GM18870 (cell line): Measurements from ENCODE around the gene PTBP3.
"Not testable (repeated sequence)": the region's sequence is repeated elsewhere in the genome, so short reads cannot be mapped to it uniquely, and the experiment has no call there.

Experiments used
- ATAC-seq: cut with Tn5 transposase; IDR thresholded peaks from one replicate; pipeline ENCODE4 v1.9.1; 2021; ENCODE audit warnings: moderate library complexity; ENCODE audit not compliant: unreplicated experiment

PTBP3 gene

GRCh38 chr9:112218908-112219307, 114.5 kb downstream of the PTBP3 start:
- ATAC-seq, result peak; percentile 90

GRCh38 chr9:112212926-112213325, 120.5 kb downstream of the PTBP3 start:
- no peak for ATAC-seq

- no peak for ATAC-seq
Observed at GRCh38 chr9:112207451-112207850, 126.0 kb downstream of the PTBP3 start.

- no peak for ATAC-seq
Observed at GRCh38 chr9:112203536-112203935, 129.9 kb downstream of the PTBP3 start.

GRCh38 chr9:112200711-112201110, 132.7 kb downstream of the PTBP3 start:
- no peak for ATAC-seq

- no peak for ATAC-seq
Observed at GRCh38 chr9:112198646-112199045, 134.8 kb downstream of the PTBP3 start.

GRCh38 chr9:112194969-112195431, 138.4 kb downstream of the PTBP3 start:
- no peak for ATAC-seq

GRCh38 chr9:112193572-112194288, 139.7 kb downstream of the PTBP3 start:
- no peak for ATAC-seq

GRCh38 chr9:112190320-112190719, 143.1 kb downstream of the PTBP3 start:
- ATAC-seq, result not testable (repeated sequence)

GRCh38 chr9:112188884-112189283, 144.5 kb downstream of the PTBP3 start:
- no peak for ATAC-seq

GRCh38 chr9:112187404-112187803, 146.0 kb downstream of the PTBP3 start:
- no peak for ATAC-seq

- ATAC-seq, result no peak
Observed at GRCh38 chr9:112186695-112187094, 146.7 kb downstream of the PTBP3 start.

GRCh38 chr9:112184946-112185345, 148.5 kb downstream of the PTBP3 start:
- no peak for ATAC-seq

GRCh38 chr9:112184221-112184620, 149.2 kb downstream of the PTBP3 start:
- no peak for ATAC-seq

GRCh38 chr9:112180387-112180881, 153.0 kb downstream of the PTBP3 start:
- ATAC-seq, result no peak

GRCh38 chr9:112179816-112180215, 153.6 kb downstream of the PTBP3 start:
- ATAC-seq, result no peak

GRCh38 chr9:112176524-112176923, 156.9 kb downstream of the PTBP3 start:
- ATAC-seq, result no peak

- ATAC-seq, result no peak
Observed at GRCh38 chr9:112175796-112176315, 157.6 kb downstream of the PTBP3 start.

- ATAC-seq, result peak; percentile 14
Observed at GRCh38 chr9:112174965-112175795, 158.2 kb downstream of the PTBP3 start, which contains the start of gene SUSD1. SUSD1 (minus strand) TSS chr9:112175297; CDS start chr9:112175235, 62 bp downstream.

- peak; percentile 51 for ATAC-seq
Observed at GRCh38 chr9:112174222-112174964, 159.0 kb downstream of the PTBP3 start.
